CD4-positive, alpha-beta T cell (primary cell): ENCODE measurements around the gene CPVL. TPM values are rescaled to one million over a fixed set of nuclear protein-coding genes. Genes with fewer than 3 reads are reported as not detected.

Source experiments
- ATAC-seq: fragments of 200-7000 bp; cut with Tn5 transposase; one replicate; pipeline ENCODE4 v1.10.0; 2022; ENCODE audit warnings: mild to moderate bottlenecking; ENCODE audit not compliant: poor library complexity
- CTCF ChIA-PET: fragments of 350-600 bp; sonication (Branson Sonifier 250); formaldehyde crosslinking; loops from one replicate; lab custom pipeline; 2021; ENCODE audit warnings: antibody characterized with exemption, inconsistent platforms; lab: Charles Lee
- POLR2A ChIA-PET: fragments of 350-600 bp; sonication (Branson Sonifier 250); formaldehyde crosslinking; loops from one replicate; lab custom pipeline; 2021; ENCODE audit warnings: antibody characterized with exemption, inconsistent platforms; lab: Charles Lee
- DNase-seq, 14 experiments: peaks; one replicate each; pipeline ENCODE4 v3.0.0-alpha.2; 2013 to 2020; ENCODE audit warnings: mixed read lengths in 2 of 14
- H3K27ac ChIP-seq, 2 donors: one replicate each; pipeline versions ENCODE4 v1.5.1 to v1.7.0; 2013; ENCODE audit warnings: low read length in 2 of 2, low read depth in 1 of 2, mild to moderate bottlenecking in 1 of 2
- H3K27me3 ChIP-seq, 2 experiments: 1 replicate in 1 of 2; 2 replicates in 1 of 2; pipeline versions ENCODE4 v1.6.1 to v1.7.0; 2013; ENCODE audit warnings: low read length in 2 of 2, control low read depth in 1 of 2, mild to moderate bottlenecking in 1 of 2, moderate library complexity in 1 of 2; ENCODE audit not compliant: insufficient read depth in 2 of 2, control insufficient read depth in 1 of 2
- H3K36me3 ChIP-seq: one replicate; pipeline ENCODE4 v1.6.1; 2013; ENCODE audit warnings: low read length, control low read depth; ENCODE audit not compliant: insufficient read depth
- H3K4me1 ChIP-seq: one replicate; pipeline ENCODE4 v1.6.1; 2013; ENCODE audit warnings: low read length, control low read depth; ENCODE audit not compliant: insufficient read depth
- H3K4me3 ChIP-seq: one replicate; pipeline ENCODE4 v1.5.1; 2013; ENCODE audit warnings: mild to moderate bottlenecking, low read length, moderate library complexity
- H3K9me3 ChIP-seq, 2 experiments: 1 replicate in 1 of 2; 2 replicates in 1 of 2; pipeline versions ENCODE4 v1.6.1 to v1.7.0; 2013; ENCODE audit warnings: low read length in 2 of 2, mild to moderate bottlenecking in 2 of 2, control low read depth in 1 of 2, moderate library complexity in 1 of 2; ENCODE audit not compliant: control insufficient read depth in 1 of 2, insufficient read depth in 1 of 2
- H3K27ac Mint-ChIP-seq: one replicate; pipeline ENCODE4 v1.8.0; 2020; ENCODE audit warnings: mixed read lengths
- H3K27me3 Mint-ChIP-seq: one replicate; pipeline ENCODE4 v1.8.0; 2021; ENCODE audit warnings: mixed read lengths
- H3K36me3 Mint-ChIP-seq: one replicate; pipeline ENCODE4 v1.8.0; 2021; ENCODE audit warnings: low read depth, mixed read lengths
- H3K4me1 Mint-ChIP-seq: one replicate; pipeline ENCODE4 v1.8.0; 2021; ENCODE audit warnings: low read depth, mixed read lengths
- H3K4me3 Mint-ChIP-seq: one replicate; pipeline ENCODE4 v1.8.0; 2020; ENCODE audit warnings: mild to moderate bottlenecking, mixed read lengths
- H3K9me3 Mint-ChIP-seq: one replicate; pipeline ENCODE4 v1.8.0; 2020; ENCODE audit warnings: mixed read lengths
- intact Hi-C, 2 experiments: fragments of 100-400 bp; cut with DNase I in 1 of 2; cut with micrococcal nuclease in 1 of 2; formaldehyde crosslinking; loops; one replicate each; pipeline versions ENCODE4 v1.15.1 to v1.9.0; 2023 to 2025; cut with DNase I, micrococcal nuclease
- total RNA-seq, 174 experiments: library from RNA in 2 of 174; stranded (reverse) in 2 of 174; gene quantifications; one replicate each; pipeline ENCODE4 v1.2.3 and lab custom pipeline; 2021 to 2026
- TF ChIP-seq, protein P1 (sequence below): fragments of 200-600 bp; IDR thresholded peaks from one replicate; pipeline ENCODE4 v1.8.0; 2022; ENCODE audit warnings: antibody characterized with exemption, mild to moderate bottlenecking

CPVL gene
- total RNA-seq, 2 experiments from 2014 or later = 3.8 to 4.5 TPM

DNA sequence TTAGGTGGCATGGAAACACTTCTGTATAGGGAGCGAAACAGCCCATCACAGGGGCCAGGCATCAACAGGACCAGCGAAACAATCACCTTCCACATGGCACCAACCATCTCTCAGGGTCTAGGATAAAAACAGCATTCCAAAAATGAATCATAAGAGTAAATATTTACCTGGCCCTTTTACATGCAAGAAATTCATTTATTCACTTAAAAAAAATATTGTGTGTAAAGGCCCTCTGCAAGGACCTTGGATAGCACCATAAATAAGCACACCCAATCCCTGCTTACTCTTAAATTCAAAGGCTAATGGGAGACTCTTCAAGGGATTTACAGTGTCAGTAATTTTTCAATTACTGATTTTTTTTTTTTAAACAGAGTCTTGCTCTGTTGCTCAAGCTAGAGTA is 25.4 kb downstream of the CPVL start:
- H3K4me3 Mint-ChIP-seq = no peak overlapping the region
- no peak for ATAC-seq
- H3K27me3 Mint-ChIP-seq = peaks cover 8% of the 10 kb centered on the region
- ChIA-PET CTCF (no interaction called here), POLR2A (no interaction called here)
- H3K4me1 Mint-ChIP-seq = no peaks in the 10 kb centered on the region
- H3K4me1 ChIP-seq = no peaks in the 10 kb centered on the region
- no peaks in the 10 kb centered on the region for H3K36me3 Mint-ChIP-seq
- H3K9me3 Mint-ChIP-seq = no peaks in the 10 kb centered on the region
- no peak overlapping the region for H3K27ac ChIP-seq
- no peaks in the 10 kb centered on the region for H3K9me3 ChIP-seq
- H3K27me3 ChIP-seq = no peaks in the 10 kb centered on the region
- no peak overlapping the region for H3K4me3 ChIP-seq
- intact Hi-C loops = no loop called here
- no peak overlapping the region for H3K27ac Mint-ChIP-seq
- no peak for DNase-seq
- no peaks in the 10 kb centered on the region for H3K36me3 ChIP-seq
- TF ChIP-seq, protein P1, sequence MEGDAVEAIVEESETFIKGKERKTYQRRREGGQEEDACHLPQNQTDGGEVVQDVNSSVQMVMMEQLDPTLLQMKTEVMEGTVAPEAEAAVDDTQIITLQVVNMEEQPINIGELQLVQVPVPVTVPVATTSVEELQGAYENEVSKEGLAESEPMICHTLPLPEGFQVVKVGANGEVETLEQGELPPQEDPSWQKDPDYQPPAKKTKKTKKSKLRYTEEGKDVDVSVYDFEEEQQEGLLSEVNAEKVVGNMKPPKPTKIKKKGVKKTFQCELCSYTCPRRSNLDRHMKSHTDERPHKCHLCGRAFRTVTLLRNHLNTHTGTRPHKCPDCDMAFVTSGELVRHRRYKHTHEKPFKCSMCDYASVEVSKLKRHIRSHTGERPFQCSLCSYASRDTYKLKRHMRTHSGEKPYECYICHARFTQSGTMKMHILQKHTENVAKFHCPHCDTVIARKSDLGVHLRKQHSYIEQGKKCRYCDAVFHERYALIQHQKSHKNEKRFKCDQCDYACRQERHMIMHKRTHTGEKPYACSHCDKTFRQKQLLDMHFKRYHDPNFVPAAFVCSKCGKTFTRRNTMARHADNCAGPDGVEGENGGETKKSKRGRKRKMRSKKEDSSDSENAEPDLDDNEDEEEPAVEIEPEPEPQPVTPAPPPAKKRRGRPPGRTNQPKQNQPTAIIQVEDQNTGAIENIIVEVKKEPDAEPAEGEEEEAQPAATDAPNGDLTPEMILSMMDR = no peak

DNA sequence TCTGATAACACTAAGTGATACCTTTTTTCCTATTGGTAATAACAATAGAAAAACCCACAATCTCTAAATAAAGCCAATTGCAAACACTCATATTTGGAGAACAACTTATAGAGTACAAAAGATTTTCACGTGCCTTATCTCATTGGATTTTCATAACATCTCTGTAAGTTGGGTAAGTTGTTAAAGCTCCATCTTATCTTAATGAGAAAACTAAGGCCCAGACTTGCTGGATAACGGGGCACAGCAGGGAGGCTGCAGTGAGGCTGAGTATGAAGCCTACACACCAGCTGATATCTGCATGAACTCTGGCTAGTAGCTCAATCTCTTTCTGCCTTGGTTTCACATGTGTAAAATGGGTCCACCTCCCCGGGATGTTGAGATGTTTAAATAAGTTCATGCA is 26.8 kb downstream of the CPVL start:
- Histone ChIP-seq H3K27ac (no peak overlapping the region), H3K27me3 (no peaks in the 10 kb centered on the region), H3K36me3 (no peaks in the 10 kb centered on the region), H3K9me3 (no peaks in the 10 kb centered on the region), H3K4me3 (no peak overlapping the region), H3K4me1 (no peaks in the 10 kb centered on the region)
- TF ChIP-seq, protein P1 = no peak
- ATAC-seq (no peak), DNase-seq (no peak)
- Mint-ChIP-seq H3K27ac (no peak overlapping the region), H3K27me3 (peaks cover 14% of the 10 kb centered on the region), H3K36me3 (no peaks in the 10 kb centered on the region), H3K4me3 (no peak overlapping the region), H3K9me3 (no peaks in the 10 kb centered on the region), H3K4me1 (no peaks in the 10 kb centered on the region)
- intact Hi-C loops = no loop called here
- ChIA-PET CTCF (no interaction called here), POLR2A (no interaction called here)

DNA sequence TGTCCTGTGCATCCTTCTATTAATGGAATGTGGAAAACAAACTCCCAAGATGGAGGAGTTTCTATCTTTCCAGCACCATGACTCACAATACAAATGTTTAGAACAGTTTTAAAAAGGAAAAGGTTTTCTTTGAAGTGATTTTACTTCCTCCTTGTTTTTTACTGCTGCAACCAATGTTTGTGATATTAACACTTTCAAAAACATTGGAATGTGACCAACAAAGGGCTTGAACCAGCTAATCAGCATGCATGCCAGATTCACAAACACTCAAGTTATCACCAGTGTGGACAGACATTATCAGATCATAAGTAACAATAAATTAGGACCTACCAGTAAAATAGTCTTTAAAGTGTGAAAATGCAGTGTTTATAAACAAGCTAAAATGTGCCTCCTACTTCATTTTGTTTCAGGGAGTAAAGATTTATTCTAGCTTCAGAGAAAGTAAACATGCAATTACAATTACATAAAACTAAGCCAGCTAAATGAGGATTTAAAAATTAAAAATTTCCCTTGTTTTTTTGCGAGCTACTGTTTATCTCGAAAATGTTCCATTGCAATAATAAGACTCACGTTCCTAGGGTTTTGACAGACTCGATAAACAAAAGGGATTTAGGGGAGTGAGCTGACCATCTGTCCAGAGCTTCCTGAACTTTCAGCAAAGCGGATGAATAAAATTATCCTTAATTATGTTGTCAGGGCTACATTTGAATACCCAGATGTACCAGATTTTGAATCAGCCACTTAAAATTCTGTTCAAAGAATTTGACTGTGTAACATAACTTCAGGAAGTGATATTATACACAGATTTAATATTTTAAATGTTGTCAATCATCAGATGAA is 29.8 kb downstream of the CPVL start:
- H3K4me1 Mint-ChIP-seq = peaks cover 11% of the 10 kb centered on the region
- no peak for ATAC-seq
- H3K27ac ChIP-seq = no peak overlapping the region
- no peak overlapping the region for H3K4me3 Mint-ChIP-seq
- POLR2A ChIA-PET = no interaction called here
- H3K9me3 ChIP-seq = no peaks in the 10 kb centered on the region
- CTCF ChIA-PET = no interaction called here
- no peak for DNase-seq
- H3K4me1 ChIP-seq = no peaks in the 10 kb centered on the region
- H3K27me3 ChIP-seq = peaks cover 0 to under 1% of the 10 kb centered on the region in 2 experiments
- H3K4me3 ChIP-seq = no peak overlapping the region
- no peaks in the 10 kb centered on the region for H3K9me3 Mint-ChIP-seq
- intact Hi-C loops = no loop called here
- no peaks in the 10 kb centered on the region for H3K36me3 ChIP-seq
- H3K27me3 Mint-ChIP-seq = peaks cover 14% of the 10 kb centered on the region
- TF ChIP-seq, protein P1 = no peak
- no peaks in the 10 kb centered on the region for H3K36me3 Mint-ChIP-seq
- no peak overlapping the region for H3K27ac Mint-ChIP-seq
